ENCODE data around the gene MAP3K13.
A peak's percentile ranks its signal among the peaks of the same experiment; 100 is the strongest.

Gene MAP3K13

GRCh38 chr3:185519021-185519420, 156.1 kb downstream of the MAP3K13 start:
- ATAC-seq: no peak

GRCh38 chr3:185521349-185522138, 158.6 kb downstream of the MAP3K13 start:
- no peak for ATAC-seq

DNA sequence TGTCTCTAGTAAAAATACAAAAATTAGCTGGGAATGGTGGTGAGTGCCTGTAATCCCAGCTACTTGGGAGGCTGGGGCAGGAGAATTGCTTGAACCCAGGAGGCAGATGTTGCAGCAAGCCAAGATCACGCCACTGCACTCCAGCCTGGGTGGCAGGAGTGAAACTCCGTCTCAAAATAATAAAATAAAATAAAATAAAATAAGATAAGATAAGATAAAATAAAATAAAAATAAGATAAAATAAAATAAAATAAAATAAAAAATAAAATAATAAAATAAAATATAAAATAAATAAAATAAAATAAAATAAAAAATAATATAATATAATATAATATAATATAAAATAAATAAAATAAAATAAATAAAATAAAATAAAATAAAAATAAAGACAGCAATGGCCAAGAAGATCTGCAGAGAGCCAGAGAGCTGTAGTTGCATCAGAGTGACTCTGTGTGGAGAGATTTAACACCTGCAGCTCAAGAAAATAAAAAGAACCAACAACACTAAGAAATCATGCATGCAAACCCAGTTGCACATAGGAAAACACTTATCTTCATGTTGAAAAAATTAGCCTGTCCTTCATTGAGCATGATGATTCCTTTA, 163.5 kb downstream of the MAP3K13 start:
- no peak for ATAC-seq

DNA sequence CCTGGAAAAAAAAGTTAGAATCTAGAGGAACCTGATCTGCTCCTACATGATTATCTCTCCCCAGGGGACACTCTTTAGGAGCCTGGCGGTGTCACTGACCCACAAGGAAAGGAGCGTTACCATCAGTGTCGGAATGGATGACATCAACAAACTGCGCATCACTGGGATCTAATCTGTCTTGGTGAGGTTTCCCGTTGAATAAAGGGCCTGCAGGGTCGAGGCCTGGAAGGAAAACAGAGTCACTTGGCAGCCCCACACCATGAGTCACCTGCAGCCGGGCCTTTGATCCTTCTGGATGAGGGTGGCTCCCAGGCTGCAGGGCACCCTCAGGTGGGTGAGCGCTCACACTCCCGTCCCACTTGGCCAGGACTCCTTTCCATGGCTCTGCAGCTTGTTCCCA, 164.4 kb downstream of the MAP3K13 start:
- ATAC-seq: no peak

DNA sequence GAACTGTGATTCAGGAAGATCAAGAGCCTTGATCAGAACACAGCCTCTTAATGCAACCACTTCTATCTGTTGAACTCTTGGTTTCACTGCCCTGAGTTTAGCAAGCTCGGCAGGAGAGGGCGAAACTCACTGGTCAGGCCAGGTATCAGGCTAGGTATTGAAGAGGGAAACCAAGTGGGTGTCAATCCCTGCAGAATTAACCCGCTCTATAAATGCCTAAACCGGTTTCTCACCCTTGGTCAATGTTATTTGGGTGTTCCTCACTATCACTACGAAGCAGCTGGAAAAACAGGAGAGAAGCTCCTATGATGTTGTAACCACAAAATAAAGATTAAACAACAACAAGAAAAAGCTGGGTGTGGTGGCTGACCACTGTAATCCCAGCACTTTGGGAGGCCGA, 165.6 kb downstream of the MAP3K13 start:
- ATAC-seq: no peak

DNA sequence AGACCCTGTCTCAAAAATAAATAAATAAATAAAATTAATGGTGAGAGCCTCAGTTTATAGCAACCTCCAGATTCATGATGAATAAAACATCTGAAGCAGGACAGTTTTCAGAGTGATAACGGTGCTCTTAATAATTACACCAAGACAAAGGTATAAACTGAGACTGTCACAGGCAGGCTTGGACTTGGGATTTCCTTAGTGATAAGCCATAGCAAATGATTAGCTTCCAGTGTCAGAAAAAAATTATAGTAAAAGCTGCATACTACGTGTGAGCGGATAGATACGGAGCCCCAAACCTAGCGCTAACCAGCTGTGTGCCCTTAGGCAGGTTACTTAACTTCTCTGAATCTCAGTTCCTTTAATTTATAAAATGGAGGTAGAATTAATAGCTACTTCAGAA, 167.9 kb downstream of the MAP3K13 start:
- ATAC-seq: no peak

DNA sequence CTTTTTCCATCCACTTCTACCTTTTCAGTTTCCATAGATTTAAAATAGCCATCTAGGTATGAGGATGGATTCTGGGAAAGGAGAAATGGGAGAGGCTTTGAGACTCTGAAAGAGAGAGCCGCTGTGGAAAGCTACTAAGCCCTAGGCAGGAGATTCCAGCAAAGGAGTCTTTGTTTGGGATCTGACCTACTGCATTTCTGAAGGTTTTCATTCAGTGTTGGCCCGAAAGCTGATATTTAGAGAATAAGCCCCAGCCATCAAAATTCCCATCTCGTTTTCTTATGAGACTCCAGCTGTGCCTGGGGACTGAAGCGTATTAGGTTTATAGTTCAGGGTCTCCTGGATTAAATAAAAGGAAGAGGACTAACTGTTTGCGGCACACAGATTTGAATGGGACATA, 170.0 kb downstream of the MAP3K13 start:
- no peak for ATAC-seq

DNA sequence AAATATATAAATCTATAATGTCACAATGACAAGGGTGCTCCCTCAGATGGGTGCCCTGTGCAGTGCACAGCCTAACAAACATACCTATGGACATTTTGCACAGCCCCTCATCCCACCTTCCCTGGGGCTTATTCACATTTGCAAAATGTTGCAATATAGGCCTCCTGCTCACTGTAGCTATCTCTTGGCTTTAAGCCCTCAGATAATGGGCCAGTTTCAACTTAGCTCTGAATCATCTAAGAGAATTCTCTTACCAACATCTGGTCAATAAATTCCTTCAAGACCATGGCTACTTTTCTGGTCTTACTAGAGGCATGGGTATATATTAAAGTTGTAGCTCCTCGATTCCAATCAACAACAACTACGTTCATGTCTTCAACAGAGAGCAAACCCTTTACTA, 171.6 kb downstream of the MAP3K13 start:
- ATAC-seq: no peak

GRCh38 chr3:185537369-185537970, 174.5 kb downstream of the MAP3K13 start:
- ATAC-seq: peak; percentile 91
